Smooth muscle cell (in vitro differentiated cells): ENCODE results near the gene S100PBP. TPM values are rescaled to one million over a fixed set of nuclear protein-coding genes. Genes with fewer than 3 reads are reported as not detected.

ENCODE experiments used
- DNase-seq: peaks from one replicate; lab custom pipeline; 2025; ENCODE audit not compliant: unreplicated experiment; lab: John Stamatoyannopoulos, UW
- H2AFZ ChIP-seq: fragments of 200-600 bp; sonication (generic); 2 replicates; pipeline ENCODE4 v1.6.0; 2016; ENCODE audit warnings: antibody characterized with exemption, low read depth, mild to moderate bottlenecking
- H3F3A ChIP-seq: fragments of 200-600 bp; sonication (generic); 2 replicates; pipeline ENCODE4 v1.6.0; 2017; ENCODE audit warnings: antibody characterized with exemption, low read depth
- H3K27ac ChIP-seq: fragments of 200-600 bp; sonication (generic); 2 replicates; pipeline ENCODE4 v1.5.1; 2016; ENCODE audit warnings: low read depth, mild to moderate bottlenecking
- H3K27me3 ChIP-seq: fragments of 200-600 bp; sonication (generic); 2 replicates; pipeline ENCODE4 v1.6.1; 2016; ENCODE audit warnings: low read depth, mild to moderate bottlenecking
- H3K36me3 ChIP-seq: fragments of 200-600 bp; sonication (generic); 2 replicates; pipeline ENCODE4 v1.5.1; 2016; ENCODE audit warnings: low read depth
- H3K4me1 ChIP-seq: fragments of 200-600 bp; sonication (generic); 2 replicates; pipeline ENCODE4 v1.5.1; 2016; ENCODE audit warnings: low read depth
- H3K4me2 ChIP-seq: fragments of 200-600 bp; sonication (generic); 2 replicates; pipeline ENCODE4 v1.6.0; 2016; ENCODE audit warnings: mild to moderate bottlenecking
- H3K4me3 ChIP-seq: fragments of 200-600 bp; sonication (generic); 2 replicates; pipeline ENCODE4 v1.5.1; 2016; ENCODE audit warnings: mild to moderate bottlenecking
- H3K79me2 ChIP-seq: fragments of 200-600 bp; sonication (generic); 2 replicates; pipeline ENCODE4 v1.6.0; 2016; ENCODE audit warnings: low read depth, mild to moderate bottlenecking
- H3K9ac ChIP-seq: fragments of 200-600 bp; sonication (generic); 2 replicates; pipeline ENCODE4 v1.6.0; 2016; ENCODE audit warnings: low read depth
- H3K9me3 ChIP-seq: fragments of 200-600 bp; sonication (generic); replicated peaks from 2 replicates; pipeline ENCODE4 v1.5.1; 2016; ENCODE audit warnings: low read depth
- H4K20me1 ChIP-seq: fragments of 200-600 bp; sonication (generic); 2 replicates; pipeline ENCODE4 v1.6.0; 2016; ENCODE audit warnings: low read depth
- CTCF ChIP-seq: fragments of 200-600 bp; sonication (generic); IDR thresholded peaks from 2 replicates; pipeline ENCODE4 v1.5.1; 2017; ENCODE audit warnings: borderline replicate concordance, mild to moderate bottlenecking, antibody characterized with exemption; ENCODE audit not compliant: insufficient read depth, poor library complexity, severe bottlenecking
- WGBS: methylation state at CpG from one replicate; pipeline ENCODE4 v1.1.7; 2016; ENCODE audit warnings: low lambda C conversion rate; 5-methylcytosine and 5-hydroxymethylcytosine counted together
- polyA plus RNA-seq: library from polyadenylated mRNA; unstranded; fragments of >200 nt; fragmentation: Nextera tagmentation; extraction: Ambion mirVana; gene quantifications from 2 replicates; pipeline ENCODE4 v1.2.1, GENCODE V29; 2016
- total RNA-seq: library from RNA; depleted of rRNA; stranded (reverse); fragments of >200 nt; gene quantifications from 2 replicates; pipeline ENCODE4 v1.2.3, GENCODE V29; 2014

Gene S100PBP
- total and polyA plus RNA-seq, 2 experiments from 2014 or later: 22.1 to 39.1 TPM

DNA sequence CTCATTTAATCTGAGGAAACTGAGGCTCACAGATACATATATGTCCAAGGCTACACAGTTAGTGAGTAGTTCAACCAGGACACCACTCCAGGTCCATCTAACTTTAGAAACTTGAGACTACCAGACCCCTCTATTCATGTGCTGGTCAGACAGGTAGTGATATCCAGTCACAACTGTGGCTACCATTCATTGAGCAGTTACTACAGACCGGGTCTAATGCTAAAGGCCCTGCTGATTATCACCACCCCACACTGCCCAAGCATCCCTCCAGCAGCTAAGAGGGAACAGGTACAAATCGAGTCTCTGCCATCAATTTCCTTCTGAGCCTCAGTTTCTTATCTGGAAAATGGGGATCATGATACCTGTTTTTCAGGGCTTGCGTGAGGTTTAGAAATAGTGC lies 74.2 kb downstream of the S100PBP start:
- H3K27me3 ChIP-seq: peaks cover 6% of the 10 kb centered on the region
- no peaks in the 10 kb centered on the region for H3K36me3 ChIP-seq
- H3F3A ChIP-seq: no peaks in the 10 kb centered on the region
- H3K9me3 ChIP-seq: no peaks in the 10 kb centered on the region
- no peak for DNase-seq
- H3K9ac ChIP-seq: no peak overlapping the region
- H3K27ac ChIP-seq: no peak overlapping the region
- H3K4me1 ChIP-seq: no peaks in the 10 kb centered on the region
- H3K79me2 ChIP-seq: no peaks in the 10 kb centered on the region
- no peak for TF ChIP-seq CTCF
- no peak overlapping the region for H2AFZ ChIP-seq
- no peaks in the 10 kb centered on the region for H4K20me1 ChIP-seq
- 92% methylated on average over 3 of the region's 3 CpGs for WGBS
- no peak overlapping the region for H3K4me3 ChIP-seq
- H3K4me2 ChIP-seq: no peak overlapping the region

- Histone ChIP-seq H3K27me3 (peaks cover 6% of the 10 kb centered on the region), H3K4me3 (peak overlapping the region; percentile 56), H3K9ac (no peak overlapping the region), H3F3A (no peaks in the 10 kb centered on the region), H3K27ac (no peak overlapping the region), H3K79me2 (no peaks in the 10 kb centered on the region), H3K36me3 (no peaks in the 10 kb centered on the region), H4K20me1 (no peaks in the 10 kb centered on the region), H3K9me3 (no peaks in the 10 kb centered on the region), H3K4me1 (no peaks in the 10 kb centered on the region), H2AFZ (peak overlapping the region; percentile 79), H3K4me2 (peak overlapping the region; percentile 95)
- 39% methylated on average over 31 of the region's 49 CpGs for WGBS
- DNase-seq: no peak
- TF ChIP-seq CTCF: peak; percentile 67
Measured at GRCh38 chr1:32892368-32893197, 75.1 kb downstream of the S100PBP start.

GRCh38 chr1:32893198-32894018 lies 76.0 kb downstream of the S100PBP start:
- H3K9ac ChIP-seq: no peak overlapping the region
- peak overlapping the region; percentile 56 for H3K4me3 ChIP-seq
- WGBS: 4% methylated on average over 31 of the region's 58 CpGs
- no peaks in the 10 kb centered on the region for H3F3A ChIP-seq
- H3K79me2 ChIP-seq: no peaks in the 10 kb centered on the region
- H2AFZ ChIP-seq: peak overlapping the region; percentile 79
- no peaks in the 10 kb centered on the region for H3K4me1 ChIP-seq
- H3K9me3 ChIP-seq: no peaks in the 10 kb centered on the region
- H3K27me3 ChIP-seq: peaks cover 6% of the 10 kb centered on the region
- H3K36me3 ChIP-seq: no peaks in the 10 kb centered on the region
- peak; percentile 6 for TF ChIP-seq CTCF
- no peak overlapping the region for H3K27ac ChIP-seq
- no peaks in the 10 kb centered on the region for H4K20me1 ChIP-seq
- no peak for DNase-seq
- H3K4me2 ChIP-seq: peak overlapping the region; percentile 95
